ENCODE measurements around the gene RUNX3.

Gene RUNX3

GRCh38 chr1:24861821-24862727, 68.0 kb downstream of the RUNX3 start:
- no peak for ATAC-seq

DNA sequence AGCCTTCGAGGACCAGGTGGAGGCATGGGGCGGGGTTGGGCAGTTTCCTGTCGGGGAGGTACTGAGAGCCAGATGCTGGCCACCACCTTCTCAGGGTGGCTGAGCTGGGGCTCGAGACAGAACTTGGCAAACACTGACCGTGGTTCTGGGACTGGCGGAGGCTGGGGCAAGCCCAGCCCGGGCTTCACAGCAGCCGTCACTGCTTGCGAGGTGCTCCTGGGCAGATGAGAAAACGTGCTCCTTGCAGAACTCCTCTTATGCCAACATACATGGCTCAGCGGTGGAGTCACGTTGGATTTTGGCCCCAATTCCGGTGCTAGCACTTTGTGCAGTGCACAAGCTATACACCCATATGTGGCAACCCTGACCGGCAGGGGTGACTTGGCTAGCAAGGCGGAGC, 69.2 kb downstream of the RUNX3 start:
- no peak for ATAC-seq

GRCh38 chr1:24859063-24860010, 70.7 kb downstream of the RUNX3 start:
- no peak for ATAC-seq

- ATAC-seq: no peak
Observed at GRCh38 chr1:24858277-24858676, 71.8 kb downstream of the RUNX3 start.

DNA sequence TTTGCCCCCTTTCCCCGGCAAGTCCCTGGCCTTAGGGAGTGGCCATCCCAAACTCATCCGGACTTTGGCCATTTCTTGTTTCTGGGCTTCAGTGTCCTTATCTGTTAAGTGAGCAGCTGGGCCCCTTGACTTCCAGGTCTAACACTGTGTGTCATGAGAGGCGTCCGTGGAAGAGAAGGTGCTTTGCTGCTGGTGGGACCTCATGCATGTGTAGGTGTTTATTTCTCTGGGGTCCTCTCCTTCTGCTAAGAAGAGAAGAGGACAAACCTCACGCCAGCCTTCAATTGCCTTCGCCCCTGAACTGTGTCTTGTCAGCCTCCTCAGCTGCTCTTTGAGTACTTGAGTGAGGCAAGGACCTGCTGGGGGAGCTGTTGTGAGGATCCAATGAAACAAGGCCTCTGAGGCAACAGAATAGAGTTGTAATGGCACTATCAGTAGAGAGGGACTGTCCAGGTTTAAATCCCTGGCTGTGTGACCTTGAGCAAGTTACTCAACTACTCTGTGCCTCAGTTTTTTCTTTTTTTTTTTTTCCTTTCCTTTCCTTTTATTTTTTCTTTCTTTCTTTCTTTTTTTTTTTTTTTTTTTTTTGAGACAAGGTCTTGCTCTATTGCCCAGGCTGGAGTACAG, 72.5 kb downstream of the RUNX3 start:
- no peak for ATAC-seq

DNA sequence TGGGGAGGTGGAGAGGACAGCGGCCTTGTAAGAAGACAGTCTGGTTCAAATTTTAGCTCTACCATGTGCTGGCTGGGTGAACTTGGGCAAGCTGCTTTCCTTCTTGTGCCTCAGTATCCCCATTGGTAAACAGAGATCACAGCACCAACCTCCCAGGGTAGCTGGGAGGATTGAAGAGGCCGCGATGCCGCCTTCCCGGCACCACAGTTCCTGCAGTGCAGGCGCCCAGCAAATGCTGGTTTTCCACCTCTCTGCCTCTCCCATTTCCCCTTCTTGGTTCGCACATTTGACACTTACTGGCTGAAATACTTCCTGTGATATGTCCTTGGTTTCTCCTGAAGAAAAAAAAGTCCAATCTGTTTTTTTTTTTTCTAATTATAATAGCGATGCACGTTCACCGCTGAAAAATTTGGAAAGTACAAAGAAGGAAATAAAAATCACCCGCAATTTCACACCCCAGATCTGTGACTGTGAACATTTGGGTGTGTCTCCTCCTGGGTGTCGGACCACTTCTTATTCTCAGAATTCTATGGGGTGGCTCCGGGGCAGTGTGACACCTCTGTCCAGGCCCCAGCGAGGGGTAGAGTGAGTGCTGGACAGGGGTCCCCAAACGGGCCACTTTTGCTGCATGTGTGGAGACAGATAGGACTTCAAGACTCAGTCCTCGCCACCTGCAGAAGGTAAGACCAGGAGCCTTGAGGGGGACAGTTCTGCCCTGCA, 73.1 kb downstream of the RUNX3 start:
- no peak for ATAC-seq

- no peak for ATAC-seq
Observed at GRCh38 chr1:24855474-24855873, 74.6 kb downstream of the RUNX3 start.

DNA sequence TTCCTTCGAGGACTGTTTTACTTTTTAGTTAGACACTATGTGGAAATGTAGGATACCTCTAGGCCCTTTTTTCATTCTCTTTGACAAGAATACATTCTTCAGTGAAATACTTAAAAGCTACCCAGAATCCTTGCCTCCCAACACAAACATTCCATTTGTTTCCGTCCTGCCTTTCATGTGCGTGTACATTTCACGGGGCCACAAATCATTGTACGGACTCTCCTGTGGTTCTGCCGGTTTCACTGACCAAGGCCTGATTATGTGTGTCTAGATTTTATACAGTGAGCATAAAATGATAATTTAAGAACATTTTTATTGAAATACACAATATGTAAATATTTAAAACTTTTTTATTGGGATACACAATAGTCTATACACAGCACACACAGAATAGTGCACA, 76.4 kb downstream of the RUNX3 start:
- ATAC-seq: no peak

DNA sequence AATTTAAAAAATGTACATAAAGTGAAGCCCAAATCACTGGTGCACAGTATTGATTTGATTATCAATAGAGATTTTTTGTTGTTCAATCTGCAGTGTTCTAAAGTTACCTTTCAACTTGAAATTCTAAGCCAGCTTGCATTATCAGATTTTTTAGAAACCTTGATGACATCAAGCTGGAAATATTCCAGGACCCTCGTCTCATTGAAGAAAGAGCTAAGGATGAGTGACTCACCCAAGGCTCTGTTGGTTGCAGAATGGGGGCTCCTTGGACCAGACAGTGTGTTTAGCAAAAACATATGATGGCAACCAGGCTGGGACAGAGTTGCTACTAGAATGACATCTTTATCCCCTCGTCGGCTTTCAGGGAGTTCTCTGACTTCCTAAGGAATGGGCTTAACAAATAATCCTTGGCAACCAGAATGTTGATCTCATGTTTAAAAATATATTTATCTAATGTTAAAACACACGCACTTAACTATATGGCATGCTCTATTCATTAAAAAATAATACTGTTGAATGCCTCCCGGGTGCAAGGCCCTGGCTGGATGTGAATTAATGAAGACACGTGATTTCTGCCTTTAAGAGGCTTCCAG, 79.7 kb downstream of the RUNX3 start:
- ATAC-seq: no peak

- no peak for ATAC-seq
Observed at GRCh38 chr1:24849672-24850295, 80.3 kb downstream of the RUNX3 start.
